Progenitor cell of endocrine pancreas (in vitro differentiated cells): ENCODE results near the gene MFF. TPM values are rescaled to one million over a fixed set of nuclear protein-coding genes. Genes with fewer than 3 reads are reported as not detected.

Experiments used
- DNase-seq: peaks from one replicate; pipeline ENCODE4 v3.0.0; 2021; ENCODE audit warnings: low spot score; ENCODE audit not compliant: unreplicated experiment
- H3K27ac Mint-ChIP-seq: 2 replicates; pipeline ENCODE4 v1.8.0; 2021; ENCODE audit warnings: mild to moderate bottlenecking, moderate library complexity, mixed read lengths
- H3K27me3 Mint-ChIP-seq: 2 replicates; pipeline ENCODE4 v1.8.0; 2021; ENCODE audit warnings: mixed read lengths
- H3K36me3 Mint-ChIP-seq: 2 replicates; pipeline ENCODE4 v1.8.0; 2022; ENCODE audit warnings: mixed read lengths; ENCODE audit not compliant: insufficient read depth
- H3K4me1 Mint-ChIP-seq: 2 replicates; pipeline ENCODE4 v1.8.0; 2021; ENCODE audit warnings: low read depth, mixed read lengths
- H3K4me3 Mint-ChIP-seq: 2 replicates; pipeline ENCODE4 v1.8.0; 2021; ENCODE audit warnings: low read depth, mild to moderate bottlenecking, moderate library complexity, mixed read lengths
- H3K9me3 Mint-ChIP-seq: 2 replicates; pipeline ENCODE4 v1.8.0; 2021; ENCODE audit warnings: low read depth, mixed read lengths
- CTCF ChIP-seq: fragments of 200-600 bp; sonication (generic); IDR thresholded peaks from one replicate; pipeline ENCODE4 v1.5.0; 2021; ENCODE audit warnings: antibody characterized with exemption, mild to moderate bottlenecking; ENCODE audit not compliant: unreplicated experiment
- long read RNA-seq: library from polyadenylated mRNA; unstranded; transcript quantifications from one replicate; pipeline ENCODE4 v2.0.0, GENCODE V29; 2020
- total RNA-seq: library from RNA; stranded (reverse); gene quantifications from 2 replicates; pipeline ENCODE4 v1.2.1, GENCODE V29; 2021

The MFF gene
- total RNA-seq, result 84.8 and 94.7 TPM in 2 replicates
- long read RNA-seq, transcript MFF-205 (7 exons, 1,085 nt), result minor isoform, 53 of 271 reads
- long read RNA-seq, transcript MFF-201 (9 exons, 2,004 nt), result major isoform, 79 of 271 reads
- long read RNA-seq, transcript MFF-202 (8 exons, 1,760 nt), result minor isoform, 11 of 271 reads
- long read RNA-seq, transcript MFF-203 (8 exons, 1,716 nt), result minor isoform, 7 of 271 reads
- long read RNA-seq, partial matches to known transcripts, result 21 of 271 reads
- long read RNA-seq, other reads (novel, unspliced or antisense), result 85 of 271 reads

GRCh38 chr2:227324995-227325838 lies at the start of gene MFF:
Gene MFF (plus strand): TSS chr2:227325251. CDS start chr2:227330666, 5,415 bp downstream.
- Mint-ChIP-seq H3K4me3 (peak within 1 kb of the TSS; percentile 94), H3K4me1 (peaks cover 9% of the 10 kb centered on the region), H3K9me3 (peaks cover 19% of the 10 kb centered on the region), H3K27me3 (no peaks in the 10 kb centered on the region), H3K27ac (peak within 1 kb of the TSS; percentile 99), H3K36me3 (peaks cover 10% of the 10 kb centered on the region)
- peak; percentile 35 for TF ChIP-seq CTCF
- peak; percentile 70 for DNase-seq

DNA sequence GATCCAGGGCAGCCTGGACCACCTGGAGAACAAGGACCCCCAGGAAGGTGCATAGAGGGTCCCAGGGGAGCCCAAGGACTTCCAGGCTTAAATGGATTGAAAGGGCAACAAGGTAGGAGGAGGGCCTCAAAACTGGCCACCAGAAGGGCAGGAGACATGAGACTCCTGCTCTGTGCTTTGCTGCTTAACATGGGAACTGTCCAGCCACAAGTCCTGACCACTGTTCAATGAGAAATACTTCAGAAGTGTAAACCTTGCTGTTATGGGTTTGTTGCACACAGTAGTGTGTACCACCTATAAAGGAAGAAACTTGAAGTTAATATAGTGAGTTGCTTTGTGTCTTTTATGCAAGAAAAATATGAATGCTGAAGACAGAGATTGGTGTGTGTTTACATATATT lies 44.2 kb upstream of the MFF start:
- H3K4me1 Mint-ChIP-seq, result no peaks in the 10 kb centered on the region
- no peaks in the 10 kb centered on the region for H3K36me3 Mint-ChIP-seq
- H3K4me3 Mint-ChIP-seq, result no peak overlapping the region
- DNase-seq, result no peak
- H3K27me3 Mint-ChIP-seq, result no peaks in the 10 kb centered on the region
- H3K27ac Mint-ChIP-seq, result no peak overlapping the region
- H3K9me3 Mint-ChIP-seq, result peaks cover 7% of the 10 kb centered on the region
- TF ChIP-seq CTCF, result no peak

- no peaks in the 10 kb centered on the region for H3K27me3 Mint-ChIP-seq
- no peak for DNase-seq
- H3K4me1 Mint-ChIP-seq, result no peaks in the 10 kb centered on the region
- no peak overlapping the region for H3K4me3 Mint-ChIP-seq
- no peaks in the 10 kb centered on the region for H3K36me3 Mint-ChIP-seq
- H3K9me3 Mint-ChIP-seq, result peaks cover 7% of the 10 kb centered on the region
- H3K27ac Mint-ChIP-seq, result no peak overlapping the region
- TF ChIP-seq CTCF, result no peak
Measured at GRCh38 chr2:227285741-227286236, 39.3 kb upstream of the MFF start.

DNA sequence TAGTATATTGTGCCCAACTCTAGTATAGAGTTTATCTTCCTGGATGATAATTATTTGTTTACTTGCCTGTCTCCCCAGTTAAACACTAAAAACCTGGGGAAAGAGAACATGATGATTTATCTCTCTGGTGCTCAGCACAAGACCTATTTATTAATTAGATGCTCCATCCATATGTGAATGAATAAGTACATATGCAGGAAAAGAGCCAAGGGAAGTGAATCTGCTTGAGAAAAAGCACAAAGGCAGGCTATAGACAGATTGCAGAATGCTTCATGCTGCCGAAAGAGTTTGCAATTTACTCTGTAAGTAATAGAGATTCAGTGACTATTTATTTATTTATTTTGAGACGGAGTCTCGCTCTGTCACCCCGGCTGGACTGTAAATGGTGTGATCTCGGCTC lies 37.3 kb upstream of the MFF start:
- no peak for TF ChIP-seq CTCF
- DNase-seq, result no peak
- Mint-ChIP-seq H3K27me3 (peaks cover 10% of the 10 kb centered on the region), H3K36me3 (no peaks in the 10 kb centered on the region), H3K4me3 (no peak overlapping the region), H3K4me1 (no peaks in the 10 kb centered on the region), H3K9me3 (peaks cover 5% of the 10 kb centered on the region), H3K27ac (no peak overlapping the region)

DNA sequence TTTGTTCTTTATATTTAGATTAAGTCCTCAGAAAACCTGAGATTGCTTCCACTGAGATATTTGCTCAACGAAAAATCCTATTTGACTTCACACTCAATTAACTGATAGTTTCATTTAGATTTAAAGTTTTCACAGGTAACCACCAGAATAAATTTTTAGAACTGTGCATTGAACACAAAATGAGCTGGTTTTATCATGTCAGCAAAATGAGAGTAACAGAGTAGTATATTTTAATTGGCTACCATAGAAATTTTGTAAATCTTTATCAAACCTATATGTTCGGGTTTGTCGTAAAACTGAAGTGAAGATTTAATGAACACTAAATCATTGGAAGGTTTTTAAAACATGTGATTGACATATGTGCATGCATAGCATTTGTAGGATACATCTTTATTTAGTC lies 32.7 kb upstream of the MFF start:
- Mint-ChIP-seq H3K27me3 (peaks cover 40% of the 10 kb centered on the region), H3K36me3 (peaks cover 2% of the 10 kb centered on the region), H3K4me3 (no peak overlapping the region), H3K27ac (no peak overlapping the region), H3K4me1 (peaks cover 12% of the 10 kb centered on the region), H3K9me3 (no peaks in the 10 kb centered on the region)
- no peak for DNase-seq
- TF ChIP-seq CTCF, result no peak
